ENCODE results near the gene KRTAP29-1.

Gene KRTAP29-1

GRCh38 chr17:41334385-41335305 is 32.0 kb upstream of the KRTAP29-1 start:
- no peak overlapping the region for H3K4me3 Mint-ChIP-seq
- peaks cover 32% of the 10 kb centered on the region for H3K4me1 Mint-ChIP-seq
- peaks cover 27% of the 10 kb centered on the region for H3K27me3 Mint-ChIP-seq
- no peaks in the 10 kb centered on the region for H3K36me3 Mint-ChIP-seq
- peak; percentile 25 for ATAC-seq
- no peaks in the 10 kb centered on the region for H3K9me3 Mint-ChIP-seq
- no peak overlapping the region for H3K27ac Mint-ChIP-seq

GRCh38 chr17:41333836-41334235 is 31.2 kb upstream of the KRTAP29-1 start:
- Mint-ChIP-seq H3K27ac (no peak overlapping the region), H3K4me1 (peaks cover 25% of the 10 kb centered on the region), H3K36me3 (no peaks in the 10 kb centered on the region), H3K27me3 (peaks cover 27% of the 10 kb centered on the region), H3K4me3 (no peak overlapping the region), H3K9me3 (no peaks in the 10 kb centered on the region)
- no peak for ATAC-seq

- H3K4me3 Mint-ChIP-seq, result no peak overlapping the region
- H3K27ac Mint-ChIP-seq, result no peak overlapping the region
- peaks cover 32% of the 10 kb centered on the region for H3K27me3 Mint-ChIP-seq
Measured at GRCh38 chr17:41333098-41333497, 30.4 kb upstream of the KRTAP29-1 start.

GRCh38 chr17:41332239-41332638 is 29.6 kb upstream of the KRTAP29-1 start:
- peaks cover 25% of the 10 kb centered on the region for H3K4me1 Mint-ChIP-seq
- H3K27me3 Mint-ChIP-seq, result peaks cover 32% of the 10 kb centered on the region
- ATAC-seq, result no peak
- no peaks in the 10 kb centered on the region for H3K9me3 Mint-ChIP-seq
- H3K36me3 Mint-ChIP-seq, result no peaks in the 10 kb centered on the region
- H3K27ac Mint-ChIP-seq, result no peak overlapping the region
- H3K4me3 Mint-ChIP-seq, result no peak overlapping the region

More at GRCh38 chr17:41333098-41333497, 30.4 kb upstream of the KRTAP29-1 start:
- H3K4me1 Mint-ChIP-seq, result peaks cover 25% of the 10 kb centered on the region
- no peaks in the 10 kb centered on the region for H3K36me3 Mint-ChIP-seq
- ATAC-seq, result no peak
- H3K9me3 Mint-ChIP-seq, result no peaks in the 10 kb centered on the region

- Mint-ChIP-seq H3K27me3 (peaks cover 32% of the 10 kb centered on the region), H3K4me3 (no peak overlapping the region), H3K36me3 (no peaks in the 10 kb centered on the region), H3K4me1 (peaks cover 25% of the 10 kb centered on the region), H3K9me3 (no peaks in the 10 kb centered on the region), H3K27ac (no peak overlapping the region)
- no peak for ATAC-seq
Measured at GRCh38 chr17:41331606-41332005, 29.0 kb upstream of the KRTAP29-1 start.

- Mint-ChIP-seq H3K27me3 (peaks cover 16% of the 10 kb centered on the region), H3K27ac (no peak overlapping the region), H3K4me3 (no peak overlapping the region), H3K4me1 (peaks cover 14% of the 10 kb centered on the region), H3K9me3 (no peaks in the 10 kb centered on the region), H3K36me3 (no peaks in the 10 kb centered on the region)
- ATAC-seq, result no peak
Measured at GRCh38 chr17:41329279-41329948, 26.8 kb upstream of the KRTAP29-1 start.

GRCh38 chr17:41328207-41328606 is 25.6 kb upstream of the KRTAP29-1 start:
- peaks cover 8% of the 10 kb centered on the region for H3K27me3 Mint-ChIP-seq
- peaks cover 7% of the 10 kb centered on the region for H3K4me1 Mint-ChIP-seq

GRCh38 chr17:41327411-41328120 is 24.9 kb upstream of the KRTAP29-1 start:
- ATAC-seq, result no peak
- H3K4me1 Mint-ChIP-seq, result peaks cover 5% of the 10 kb centered on the region
- peaks cover 5% of the 10 kb centered on the region for H3K27me3 Mint-ChIP-seq
- H3K27ac Mint-ChIP-seq, result no peak overlapping the region
- H3K9me3 Mint-ChIP-seq, result no peaks in the 10 kb centered on the region
- H3K36me3 Mint-ChIP-seq, result no peaks in the 10 kb centered on the region
- no peak overlapping the region for H3K4me3 Mint-ChIP-seq

More at GRCh38 chr17:41328207-41328606, 25.6 kb upstream of the KRTAP29-1 start:
- Mint-ChIP-seq H3K4me3 (no peak overlapping the region), H3K27ac (no peak overlapping the region), H3K36me3 (no peaks in the 10 kb centered on the region), H3K9me3 (no peaks in the 10 kb centered on the region)
- ATAC-seq, result no peak

GRCh38 chr17:41326173-41327145 is 23.8 kb upstream of the KRTAP29-1 start:
- no peak for ATAC-seq
- H3K9me3 Mint-ChIP-seq, result no peaks in the 10 kb centered on the region
- no peak overlapping the region for H3K4me3 Mint-ChIP-seq
- no peaks in the 10 kb centered on the region for H3K36me3 Mint-ChIP-seq
- no peak overlapping the region for H3K27ac Mint-ChIP-seq
- H3K4me1 Mint-ChIP-seq, result peaks cover 5% of the 10 kb centered on the region
- peaks cover 5% of the 10 kb centered on the region for H3K27me3 Mint-ChIP-seq

GRCh38 chr17:41325611-41326010 is 23.0 kb upstream of the KRTAP29-1 start:
- peaks cover 5% of the 10 kb centered on the region for H3K4me1 Mint-ChIP-seq
- ATAC-seq, result no peak
- no peak overlapping the region for H3K4me3 Mint-ChIP-seq
- no peak overlapping the region for H3K27ac Mint-ChIP-seq
- H3K36me3 Mint-ChIP-seq, result no peaks in the 10 kb centered on the region
- H3K9me3 Mint-ChIP-seq, result peaks cover 1% of the 10 kb centered on the region
- H3K27me3 Mint-ChIP-seq, result peaks cover 5% of the 10 kb centered on the region

- Mint-ChIP-seq H3K27me3 (peaks cover 5% of the 10 kb centered on the region), H3K36me3 (no peaks in the 10 kb centered on the region), H3K27ac (no peak overlapping the region), H3K4me1 (peaks cover 5% of the 10 kb centered on the region), H3K4me3 (no peak overlapping the region), H3K9me3 (peaks cover 3% of the 10 kb centered on the region)
- ATAC-seq, result no peak
Measured at GRCh38 chr17:41325126-41325525, 22.5 kb upstream of the KRTAP29-1 start.

- H3K36me3 Mint-ChIP-seq, result no peaks in the 10 kb centered on the region
- peaks cover 5% of the 10 kb centered on the region for H3K4me1 Mint-ChIP-seq
- H3K27me3 Mint-ChIP-seq, result peaks cover 5% of the 10 kb centered on the region
- H3K9me3 Mint-ChIP-seq, result peaks cover 6% of the 10 kb centered on the region
- H3K4me3 Mint-ChIP-seq, result no peak overlapping the region
- H3K27ac Mint-ChIP-seq, result no peak overlapping the region
- ATAC-seq, result no peak
Measured at GRCh38 chr17:41324180-41325075, 21.8 kb upstream of the KRTAP29-1 start.

- Mint-ChIP-seq H3K9me3 (peaks cover 6% of the 10 kb centered on the region), H3K27me3 (peaks cover under 1% of the 10 kb centered on the region), H3K27ac (no peak overlapping the region), H3K36me3 (no peaks in the 10 kb centered on the region), H3K4me3 (no peak overlapping the region), H3K4me1 (peaks cover 5% of the 10 kb centered on the region)
- no peak for ATAC-seq
Measured at GRCh38 chr17:41322903-41323895, 20.5 kb upstream of the KRTAP29-1 start.

Measured in stimulated activated memory B cell treated with anti-CD40 and anti-IgM and Interleukin-4, amounts not matched to agents 10 μg/mL and 1 μg/mL and 100 μg/mL, for 72 hours (primary cell).